ENCODE measurements around the gene POLR2E.

- TF ChIP-seq POLR2A (IDR thresholded peaks at IDR 0.05; ENCODE audit: low read length) = no peak
- TF ChIP-seq GATA1 (IDR thresholded peaks at IDR 0.05; ENCODE audit: low read depth, low read length) = no peak
Observed at GRCh38 chr19:1054102-1055027, 40.8 kb downstream of the POLR2E start.
